Endometrial microvascular endothelial cells (primary cell): Measurements from ENCODE around the gene GPHB5. TPM values are rescaled to one million over a fixed set of nuclear protein-coding genes. Genes with fewer than 3 reads are reported as not detected.

Experiments
- in situ Hi-C: cut with HindIII; loops from 2 replicates; pipeline ENCODE4 v1.10.0; 2017; ENCODE audit warnings: low sequenced_read_pairs, low pct_unique_long_range_greater_than_20kb; ENCODE audit errors: inconsistent ontology term
- total RNA-seq: library from RNA; depleted of rRNA; stranded (reverse); fragments of >200 nt; gene quantifications from one replicate; pipeline ENCODE4 v1.2.3, GENCODE V29; 2015; ENCODE audit errors: inconsistent ontology term

GPHB5 gene
- total RNA-seq, 1 donor from 2014 or later = not detected

GRCh38 chr14:63269561-63270225 lies 49.0 kb downstream of the GPHB5 start:
- in situ Hi-C loops = no loop called here

GRCh38 chr14:63268771-63269170 lies 50.0 kb downstream of the GPHB5 start:
- in situ Hi-C loops = no loop called here

- in situ Hi-C loops = no loop called here
These were observed 51.6 kb downstream of the GPHB5 start for GRCh38 chr14:63267171-63267570.

GRCh38 chr14:63266106-63266505 lies 52.6 kb downstream of the GPHB5 start:
- in situ Hi-C loops = no loop called here

Other genes with a start within 250 kb of the GPHB5 start
- 23.0 TPM for gene RHOJ, start 114.5 kb downstream of the GPHB5 start, total RNA-seq
- 36.7 TPM for gene PPP2R5E, start 224.4 kb upstream of the GPHB5 start, total RNA-seq